Measurements from ENCODE around the gene LOX.

LOX gene

DNA sequence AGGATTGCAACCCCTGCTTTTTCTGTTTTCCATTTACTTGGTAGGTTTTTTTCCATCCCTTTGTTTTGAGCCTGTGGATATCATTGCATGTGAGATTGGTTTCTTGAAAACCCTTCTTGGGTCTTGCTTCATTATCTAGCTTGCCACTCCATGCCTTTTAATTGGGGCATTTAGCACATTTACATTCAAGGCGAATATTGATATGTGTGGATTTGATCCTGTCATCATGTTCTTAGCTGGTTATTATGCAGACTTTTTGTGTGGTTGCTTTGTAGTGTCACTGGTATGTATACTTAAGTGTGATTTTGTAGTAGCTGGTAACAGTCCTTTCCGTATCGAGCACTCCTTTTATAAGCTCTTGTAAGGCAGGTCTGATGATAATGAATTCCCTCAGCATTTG, 26.5 kb downstream of the LOX start:
- DNase-seq (ENCODE audit: low read depth): no peak

DNA sequence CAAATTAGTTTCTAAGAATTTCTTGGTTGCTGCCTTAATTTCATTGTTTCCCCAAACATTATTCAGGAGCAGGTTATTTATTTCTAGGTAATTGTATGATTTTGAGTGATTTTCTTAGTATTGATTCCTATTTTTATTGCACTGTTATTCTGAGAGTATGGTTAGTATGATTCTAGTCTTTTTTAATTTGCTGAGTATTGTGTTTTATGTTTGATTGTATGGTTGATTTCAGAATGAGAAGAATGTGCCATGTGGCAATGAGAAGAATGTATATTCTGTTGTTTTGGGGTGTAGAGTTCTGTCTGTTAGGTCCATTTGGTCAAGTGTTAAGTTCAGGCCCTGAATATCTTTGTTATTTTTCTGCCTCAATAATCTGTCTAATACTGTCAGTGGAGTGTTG, 27.1 kb downstream of the LOX start:
- no peak for DNase-seq (ENCODE audit: low read depth)

DNA sequence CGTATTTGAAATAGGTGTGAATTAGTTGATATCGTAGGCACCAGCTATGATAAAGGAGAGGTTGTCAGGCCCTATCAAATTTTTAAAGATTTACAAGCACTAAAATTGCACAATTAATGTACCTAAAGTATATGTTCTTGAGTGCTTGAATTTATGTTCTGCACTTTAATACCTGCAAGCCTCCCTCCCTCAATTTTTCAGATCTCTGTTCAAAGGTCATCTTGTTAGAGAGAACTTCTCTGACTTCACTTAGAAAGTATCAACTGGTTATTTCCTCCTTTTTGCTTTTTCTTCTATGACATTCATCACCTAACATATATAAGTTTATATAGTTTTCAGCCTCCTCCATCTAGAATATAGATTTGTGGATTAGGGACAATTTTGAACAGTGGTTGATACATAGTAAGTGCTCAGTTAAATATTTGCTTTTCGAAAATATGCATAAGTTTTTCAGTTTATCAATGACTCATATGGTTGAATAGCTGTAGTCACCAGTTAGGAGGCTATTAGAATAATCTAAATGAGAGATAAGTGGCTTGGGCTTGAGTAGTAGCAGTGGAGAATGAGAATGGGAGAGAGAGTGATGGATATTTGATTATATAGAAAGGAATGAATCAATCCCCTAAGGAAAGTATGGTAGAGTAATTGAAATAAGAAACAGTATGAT, 37.3 kb downstream of the LOX start:
- DNase-seq (ENCODE audit: low read depth): no peak

DNA sequence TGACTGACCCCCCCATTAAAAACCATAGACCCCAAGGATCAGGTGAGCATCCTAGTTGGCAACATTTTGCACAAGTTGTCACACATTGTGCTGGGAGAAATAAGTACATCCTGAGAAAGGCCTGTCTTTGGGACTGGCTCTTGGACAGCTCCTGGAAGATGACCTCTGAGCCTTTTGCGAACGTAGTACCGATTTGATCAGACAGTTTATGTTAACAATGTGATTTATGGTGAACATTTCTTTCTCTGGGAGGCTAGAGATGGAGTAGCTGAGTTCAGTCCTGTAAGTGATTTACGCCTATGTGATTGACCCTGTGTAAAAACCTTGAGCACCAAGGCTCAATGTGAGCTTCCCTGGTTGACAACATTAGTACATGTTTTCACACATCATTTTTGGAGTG, 41.7 kb downstream of the LOX start:
- no peak for DNase-seq (ENCODE audit: low read depth)

DNA sequence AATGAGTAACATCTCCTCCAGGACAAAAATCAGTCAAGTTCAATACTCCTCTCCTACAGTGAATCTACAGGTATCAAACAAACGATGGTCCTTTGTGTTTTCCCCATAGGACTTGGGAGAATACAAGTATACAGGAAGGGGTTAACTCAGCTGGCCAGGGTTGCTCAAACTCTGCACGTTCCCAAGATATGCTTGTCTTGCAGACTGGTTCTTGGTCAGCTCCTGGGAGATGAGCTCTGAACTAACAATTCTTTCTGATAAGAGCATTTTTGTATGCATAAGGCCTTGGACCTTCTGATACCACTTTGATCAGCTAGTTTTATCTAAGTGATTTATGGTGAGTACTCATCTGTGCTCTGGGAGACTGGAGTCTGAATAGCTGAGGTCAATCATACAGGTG, 42.1 kb downstream of the LOX start:
- no peak for DNase-seq (ENCODE audit: low read depth)

DNA sequence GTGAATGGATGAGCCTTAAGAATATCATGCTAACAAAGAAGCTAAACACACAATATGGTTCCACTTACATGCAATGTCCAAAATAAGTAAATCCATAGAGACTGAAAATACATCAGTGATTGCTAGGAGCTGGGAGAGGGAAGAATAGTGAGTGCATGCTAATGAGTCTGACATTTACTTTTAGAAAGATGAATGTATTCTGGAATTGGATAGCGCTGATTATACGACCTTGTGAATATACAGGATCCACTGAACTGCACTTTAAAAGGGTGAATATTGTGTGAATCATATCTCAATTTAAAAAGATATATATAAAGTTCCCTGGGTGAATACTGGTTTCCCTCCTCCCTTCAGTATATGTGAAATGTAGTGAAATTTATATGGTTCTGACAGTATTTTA, 46.2 kb downstream of the LOX start:
- no peak for DNase-seq (ENCODE audit: low read depth)

DNA sequence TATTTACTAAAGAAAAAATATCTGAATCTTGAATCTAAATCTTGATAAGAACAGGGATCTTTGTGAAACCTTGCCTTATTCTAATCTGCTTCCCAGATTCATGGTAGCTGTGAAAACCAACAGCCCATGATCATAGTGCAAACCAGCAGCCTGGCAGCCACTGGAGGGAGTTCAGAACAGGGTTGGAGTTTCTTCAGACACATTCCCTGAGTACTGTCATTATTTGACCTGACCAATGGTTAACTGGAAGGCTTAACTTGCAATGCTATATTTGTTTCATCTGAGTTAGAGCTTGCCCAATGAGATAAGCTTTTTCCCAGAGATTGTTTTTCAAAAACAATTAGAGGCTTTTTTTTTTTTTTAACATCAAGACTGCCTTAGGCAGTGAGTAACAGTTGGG, 47.8 kb downstream of the LOX start:
- no peak for DNase-seq (ENCODE audit: low read depth)

DNA sequence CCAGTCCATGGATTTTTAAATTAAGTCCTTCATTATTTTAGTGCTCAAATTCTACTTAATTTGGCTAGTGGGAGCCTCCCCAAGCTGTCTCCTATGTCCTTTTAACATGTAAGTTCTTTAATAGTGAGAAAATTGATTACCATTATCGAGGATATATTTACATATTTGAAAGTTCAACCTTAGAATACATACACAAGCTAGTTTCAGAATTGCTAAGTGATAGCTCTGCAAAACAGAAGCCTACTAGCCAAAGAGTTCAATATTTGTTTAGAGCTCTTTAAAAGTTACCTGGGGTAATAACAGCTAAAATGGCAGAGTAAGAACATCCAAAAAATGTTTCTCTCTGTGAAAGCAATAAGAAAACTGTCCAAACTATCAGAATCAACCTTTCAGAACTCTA, 48.2 kb downstream of the LOX start:
- DNase-seq (ENCODE audit: low read depth): no peak

DNA sequence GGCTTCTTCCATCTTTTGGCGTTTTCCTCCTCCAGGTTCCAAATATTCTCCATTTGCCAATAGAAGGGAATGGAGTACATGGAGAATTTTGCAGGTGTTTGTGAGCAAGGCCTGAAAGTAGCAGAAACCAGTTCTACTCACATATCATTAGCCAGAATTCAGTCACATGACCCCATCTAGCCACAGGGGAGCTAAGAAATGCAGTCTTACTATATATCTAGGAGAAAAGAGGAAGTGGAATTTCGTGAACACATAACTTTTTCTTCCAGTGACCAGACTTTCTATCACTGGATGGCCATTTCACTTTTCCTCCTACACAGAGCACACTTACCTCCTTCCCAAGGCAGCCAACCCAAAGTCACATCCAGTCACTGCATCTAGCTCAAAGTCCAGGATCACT, 55.1 kb downstream of the LOX start:
- DNase-seq (ENCODE audit: low read depth): no peak

DNA sequence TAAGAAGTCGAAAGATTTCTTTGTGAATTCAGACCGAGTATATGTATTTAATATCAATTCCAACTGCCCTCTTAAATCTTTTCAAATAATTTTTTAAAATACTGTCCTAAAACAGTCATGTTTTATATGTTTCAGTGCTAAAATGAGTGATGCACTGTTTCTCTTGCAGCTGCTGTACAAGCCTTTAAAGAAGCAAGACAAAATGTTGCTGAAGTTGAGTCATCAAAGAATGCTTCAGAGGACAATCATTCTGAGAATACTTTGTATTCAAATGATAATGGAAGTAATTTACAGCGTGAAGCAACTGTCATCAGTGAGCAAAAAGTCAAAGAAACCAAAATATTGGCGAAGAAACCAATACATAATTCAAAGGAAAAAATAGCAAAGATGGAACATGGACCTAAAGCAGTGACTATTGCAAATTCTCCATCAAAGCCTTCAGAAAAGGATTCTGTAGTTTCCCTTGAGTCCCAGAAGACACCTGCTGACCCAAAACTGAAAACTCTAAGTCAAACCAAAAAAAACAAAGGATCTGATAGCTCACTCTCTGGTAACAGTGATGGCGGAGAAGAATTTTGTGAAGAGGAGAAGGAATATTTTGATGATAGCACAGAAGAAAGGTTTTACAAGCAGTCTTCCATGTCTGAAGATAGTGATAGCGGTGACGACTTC, 58.0 kb downstream of the LOX start:
- DNase-seq (ENCODE audit: low read depth): no peak

DNA sequence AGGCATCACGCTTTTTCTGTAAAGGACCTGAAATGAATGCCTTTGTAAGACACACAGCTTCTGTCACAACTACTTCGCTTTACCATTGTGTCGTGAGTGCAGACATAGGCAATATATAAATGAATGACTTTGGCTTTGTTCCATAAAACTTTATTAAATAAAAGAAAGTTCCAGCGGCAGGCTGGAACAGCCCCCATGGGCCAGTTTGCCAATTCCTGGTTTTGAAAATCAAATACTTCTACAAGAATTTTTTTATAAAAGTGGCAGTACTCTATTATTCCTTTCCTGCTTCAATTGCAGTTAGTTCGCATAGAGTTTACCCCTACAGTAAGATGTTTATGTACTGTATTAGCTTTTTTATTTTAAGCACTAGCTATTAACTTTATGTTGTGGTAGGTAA, 62.6 kb downstream of the LOX start:
- no peak for DNase-seq (ENCODE audit: low read depth)

DNA sequence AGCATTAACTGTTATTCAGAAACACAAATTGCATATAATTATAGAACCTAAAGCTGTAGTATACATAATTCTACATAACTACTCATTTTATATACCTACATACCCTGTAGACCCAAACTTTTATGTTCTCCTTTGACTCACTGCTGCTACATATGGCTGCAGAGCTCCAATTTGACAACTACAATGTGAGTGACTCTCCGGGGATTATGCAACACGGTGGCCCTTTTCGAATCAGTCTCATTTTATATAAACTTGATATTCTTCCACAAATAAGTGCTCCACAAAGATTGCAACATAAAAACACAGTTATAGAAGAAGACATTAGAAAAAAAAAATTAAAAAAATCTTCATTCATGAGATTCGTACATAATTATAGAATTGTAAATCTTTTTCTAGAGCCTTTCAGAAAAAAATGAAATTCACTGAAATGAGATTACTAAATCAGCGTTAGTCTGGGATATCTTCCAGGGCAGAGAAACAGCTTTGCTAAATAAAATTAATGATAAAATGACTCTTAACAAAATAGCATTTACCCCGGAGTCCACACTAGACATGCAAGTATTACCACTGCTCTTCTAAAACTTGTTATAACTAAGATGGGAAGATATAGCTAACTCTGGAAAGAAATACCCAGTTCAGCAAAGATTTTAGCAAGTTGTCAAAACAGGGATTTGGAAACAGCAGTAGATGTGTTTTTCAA, 63.7 kb downstream of the LOX start:
- no peak for DNase-seq (ENCODE audit: low read depth)
